ENCODE results near the gene CFAP46.

DNA sequence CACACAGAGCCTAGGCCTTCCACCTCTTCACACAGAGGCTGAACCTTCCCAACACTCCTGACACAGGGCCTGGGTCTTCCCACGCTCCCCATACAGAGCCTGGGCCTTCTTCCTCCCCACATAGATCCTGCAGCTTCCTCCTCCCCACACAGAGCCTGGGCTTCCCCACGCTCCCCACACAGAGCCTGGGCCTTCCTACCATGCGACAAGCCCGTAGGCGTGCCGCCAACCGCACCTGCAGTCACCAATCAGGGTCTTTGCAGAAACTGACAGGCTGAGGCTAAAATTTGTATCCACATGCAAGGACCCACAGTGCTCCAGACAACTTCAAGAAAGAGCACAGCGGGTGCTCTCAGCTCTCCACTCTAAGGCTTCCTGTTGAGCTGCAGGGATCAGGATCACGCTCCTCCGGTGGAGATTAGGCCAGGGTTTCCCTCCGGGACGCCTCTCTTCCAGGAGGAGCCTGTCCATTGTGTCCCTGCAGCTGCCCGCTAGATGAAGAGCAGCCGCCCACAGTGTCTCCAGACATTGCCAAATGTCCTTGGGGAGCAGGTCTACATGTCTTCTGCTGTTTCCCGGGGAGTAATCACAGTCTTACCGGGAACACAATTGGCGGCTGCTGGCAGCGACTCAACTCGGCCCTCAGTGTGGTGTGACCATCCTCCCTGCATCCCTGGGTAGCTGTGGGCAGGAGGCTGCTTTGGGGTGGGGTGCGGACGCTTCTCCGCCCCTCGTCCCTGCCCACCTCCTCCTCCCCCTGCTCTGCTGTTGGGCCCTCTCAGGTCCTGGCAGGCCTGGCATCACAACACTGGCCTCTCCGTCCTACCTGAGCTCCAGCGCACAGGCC, 9.7 kb downstream of the CFAP46 start:
- TF ChIP-seq EZH2phosphoT487 (IDR thresholded peaks at IDR 0.05) = no peak
- TF ChIP-seq, protein P1, sequence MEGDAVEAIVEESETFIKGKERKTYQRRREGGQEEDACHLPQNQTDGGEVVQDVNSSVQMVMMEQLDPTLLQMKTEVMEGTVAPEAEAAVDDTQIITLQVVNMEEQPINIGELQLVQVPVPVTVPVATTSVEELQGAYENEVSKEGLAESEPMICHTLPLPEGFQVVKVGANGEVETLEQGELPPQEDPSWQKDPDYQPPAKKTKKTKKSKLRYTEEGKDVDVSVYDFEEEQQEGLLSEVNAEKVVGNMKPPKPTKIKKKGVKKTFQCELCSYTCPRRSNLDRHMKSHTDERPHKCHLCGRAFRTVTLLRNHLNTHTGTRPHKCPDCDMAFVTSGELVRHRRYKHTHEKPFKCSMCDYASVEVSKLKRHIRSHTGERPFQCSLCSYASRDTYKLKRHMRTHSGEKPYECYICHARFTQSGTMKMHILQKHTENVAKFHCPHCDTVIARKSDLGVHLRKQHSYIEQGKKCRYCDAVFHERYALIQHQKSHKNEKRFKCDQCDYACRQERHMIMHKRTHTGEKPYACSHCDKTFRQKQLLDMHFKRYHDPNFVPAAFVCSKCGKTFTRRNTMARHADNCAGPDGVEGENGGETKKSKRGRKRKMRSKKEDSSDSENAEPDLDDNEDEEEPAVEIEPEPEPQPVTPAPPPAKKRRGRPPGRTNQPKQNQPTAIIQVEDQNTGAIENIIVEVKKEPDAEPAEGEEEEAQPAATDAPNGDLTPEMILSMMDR (IDR thresholded peaks at IDR 0.05) = no peak
- no peak for TF ChIP-seq EZH2 (IDR thresholded peaks at IDR 0.05)
